Subcutaneous abdominal adipose tissue (tissue), 5 donors: ENCODE measurements around the gene SCUBE1.
A peak's percentile ranks its signal among the peaks of the same experiment; 100 is the strongest.

ENCODE experiments used
- H3K27ac ChIP-seq: one replicate; pipeline ENCODE4 v1.7.0; 2013; ENCODE audit warnings: low read depth, mild to moderate bottlenecking, inconsistent platforms, low read length, moderate library complexity
- H3K27me3 ChIP-seq, 5 donors: one replicate each; pipeline ENCODE4 v1.7.0; 2013; ENCODE audit warnings: low read length in 5 of 5, inconsistent platforms in 1 of 5; ENCODE audit not compliant: control insufficient read depth in 5 of 5, insufficient read depth in 4 of 5
- H3K36me3 ChIP-seq, 5 donors: one replicate each; pipeline ENCODE4 v1.7.0; 2013; ENCODE audit warnings: low read length in 5 of 5; ENCODE audit not compliant: control insufficient read depth in 5 of 5, insufficient read depth in 5 of 5
- H3K4me1 ChIP-seq, 5 donors: one replicate each; pipeline ENCODE4 v1.7.0; 2013; ENCODE audit warnings: low read length in 5 of 5, mild to moderate bottlenecking in 3 of 5, moderate library complexity in 1 of 5; ENCODE audit not compliant: control insufficient read depth in 5 of 5, insufficient read depth in 5 of 5
- H3K4me3 ChIP-seq, 5 donors: one replicate each; pipeline ENCODE4 v1.7.0; 2013; ENCODE audit warnings: low read length in 5 of 5, low read depth in 1 of 5
- H3K9ac ChIP-seq, 5 donors: one replicate each; pipeline ENCODE4 v1.7.0; 2013; ENCODE audit warnings: low read length in 5 of 5, mild to moderate bottlenecking in 4 of 5, moderate library complexity in 3 of 5
- H3K9me3 ChIP-seq, 5 donors: one replicate each; pipeline ENCODE4 v1.7.0; 2013; ENCODE audit warnings: low read length in 5 of 5; ENCODE audit not compliant: control insufficient read depth in 5 of 5
- donor health status: healthy.
- donor health status: healthy.
- donor health status: healthy.
- donor health status: healthy.
- donor health status: healthy.

Gene SCUBE1

DNA sequence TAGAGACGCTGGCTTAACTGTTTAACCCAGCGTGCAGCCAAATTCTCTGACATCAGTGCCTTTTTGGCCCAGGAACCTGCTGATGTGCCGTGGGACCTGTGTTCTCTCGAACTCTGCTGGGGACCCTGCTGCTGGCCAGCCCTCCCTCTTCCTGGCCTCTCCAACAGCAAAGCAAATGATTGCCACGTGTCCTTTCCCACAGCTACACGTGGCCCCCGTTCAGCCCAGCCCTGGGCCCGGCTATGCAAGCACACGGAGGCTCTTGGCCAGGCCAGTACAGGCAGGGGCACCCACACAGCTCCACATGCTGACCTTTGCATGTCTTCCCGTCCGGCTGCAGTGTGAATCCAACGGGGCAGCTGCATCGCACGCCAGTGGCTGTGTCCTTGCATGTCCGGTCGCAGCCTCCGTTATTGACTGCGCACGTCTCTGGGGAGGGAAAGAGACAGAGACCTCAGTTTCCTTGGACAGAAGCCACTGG is 104.6 kb downstream of the SCUBE1 start:
- Histone ChIP-seq H3K4me1 (peaks cover 2 to 26% (median 15%) of the 10 kb centered on the region in 5 donors), H3K9me3 (no peaks in the 10 kb centered on the region), H3K9ac (no peak overlapping the region), H3K36me3 (no peaks in the 10 kb centered on the region), H3K4me3 (peak overlapping the region in 1 of 5 donors; percentile 18), H3K27ac (no peak overlapping the region), H3K27me3 (peaks cover 0 to 19% (median 9%) of the 10 kb centered on the region in 5 donors)

DNA sequence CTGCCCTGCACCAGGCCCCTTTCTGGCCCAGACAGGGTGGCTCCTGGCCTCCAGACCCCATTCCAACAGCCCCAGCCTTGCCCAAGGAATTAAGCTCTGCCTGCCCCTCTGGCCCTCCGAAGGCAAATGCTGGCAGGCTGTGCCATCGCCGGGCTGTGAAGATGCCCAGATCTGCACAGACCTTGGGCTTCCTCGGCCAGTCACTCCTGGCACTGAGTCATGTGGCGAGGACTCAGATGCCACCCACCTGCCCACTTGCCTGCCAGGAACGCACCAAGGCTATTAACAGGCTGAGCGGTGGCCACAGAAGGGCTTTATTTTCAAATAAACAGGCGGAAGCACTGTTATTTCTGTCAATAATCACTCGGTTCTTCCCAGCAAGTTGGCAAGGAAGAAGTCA is 105.9 kb downstream of the SCUBE1 start:
- peaks cover 2 to 19% (median 13%) of the 10 kb centered on the region in 5 donors for H3K27me3 ChIP-seq
- no peaks in the 10 kb centered on the region for H3K9me3 ChIP-seq
- no peak overlapping the region for H3K27ac ChIP-seq
- no peak overlapping the region for H3K9ac ChIP-seq
- no peaks in the 10 kb centered on the region for H3K36me3 ChIP-seq
- peaks cover 2 to 26% (median 15%) of the 10 kb centered on the region in 5 donors for H3K4me1 ChIP-seq
- no peak overlapping the region for H3K4me3 ChIP-seq

DNA sequence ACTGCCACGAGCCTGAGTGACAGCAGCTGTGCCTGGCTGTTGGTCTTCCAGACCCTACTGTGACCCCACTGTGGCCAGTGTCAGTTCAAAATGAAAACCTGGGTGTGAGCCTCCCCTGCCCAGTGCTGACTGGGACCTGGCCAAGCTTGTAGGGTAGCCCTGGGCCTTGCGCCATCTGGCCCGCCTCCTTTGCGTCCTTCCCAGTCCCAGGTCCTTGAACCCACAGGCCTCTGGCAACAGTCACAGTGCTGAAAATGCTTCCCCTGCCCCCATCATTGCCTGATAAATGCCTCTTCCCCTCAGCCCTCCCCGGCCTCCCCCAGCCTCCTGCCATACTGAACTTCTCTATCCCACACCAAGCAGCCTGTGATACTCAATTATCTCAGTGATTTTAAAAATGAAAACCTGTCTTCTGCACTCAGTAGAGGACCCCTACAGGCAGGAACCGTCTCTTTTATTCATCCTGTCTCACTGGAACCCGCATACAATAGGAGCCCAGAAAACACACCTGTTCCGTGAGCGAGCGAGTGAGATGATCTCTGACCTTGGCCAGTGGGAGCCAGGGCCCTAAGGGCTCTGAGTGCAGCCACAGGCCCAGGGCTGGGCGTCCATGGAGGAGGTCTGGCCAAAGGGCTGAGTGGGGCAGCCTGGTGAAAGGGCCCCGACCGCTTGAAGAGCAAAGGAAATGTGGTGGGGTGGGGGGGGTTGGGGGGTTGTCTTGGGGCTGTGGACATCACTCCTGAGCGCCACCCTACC is 106.6 kb downstream of the SCUBE1 start:
- Histone ChIP-seq H3K9ac (no peak overlapping the region), H3K27ac (no peak overlapping the region), H3K4me1 (peaks cover 2 to 26% (median 15%) of the 10 kb centered on the region in 5 donors)

DNA sequence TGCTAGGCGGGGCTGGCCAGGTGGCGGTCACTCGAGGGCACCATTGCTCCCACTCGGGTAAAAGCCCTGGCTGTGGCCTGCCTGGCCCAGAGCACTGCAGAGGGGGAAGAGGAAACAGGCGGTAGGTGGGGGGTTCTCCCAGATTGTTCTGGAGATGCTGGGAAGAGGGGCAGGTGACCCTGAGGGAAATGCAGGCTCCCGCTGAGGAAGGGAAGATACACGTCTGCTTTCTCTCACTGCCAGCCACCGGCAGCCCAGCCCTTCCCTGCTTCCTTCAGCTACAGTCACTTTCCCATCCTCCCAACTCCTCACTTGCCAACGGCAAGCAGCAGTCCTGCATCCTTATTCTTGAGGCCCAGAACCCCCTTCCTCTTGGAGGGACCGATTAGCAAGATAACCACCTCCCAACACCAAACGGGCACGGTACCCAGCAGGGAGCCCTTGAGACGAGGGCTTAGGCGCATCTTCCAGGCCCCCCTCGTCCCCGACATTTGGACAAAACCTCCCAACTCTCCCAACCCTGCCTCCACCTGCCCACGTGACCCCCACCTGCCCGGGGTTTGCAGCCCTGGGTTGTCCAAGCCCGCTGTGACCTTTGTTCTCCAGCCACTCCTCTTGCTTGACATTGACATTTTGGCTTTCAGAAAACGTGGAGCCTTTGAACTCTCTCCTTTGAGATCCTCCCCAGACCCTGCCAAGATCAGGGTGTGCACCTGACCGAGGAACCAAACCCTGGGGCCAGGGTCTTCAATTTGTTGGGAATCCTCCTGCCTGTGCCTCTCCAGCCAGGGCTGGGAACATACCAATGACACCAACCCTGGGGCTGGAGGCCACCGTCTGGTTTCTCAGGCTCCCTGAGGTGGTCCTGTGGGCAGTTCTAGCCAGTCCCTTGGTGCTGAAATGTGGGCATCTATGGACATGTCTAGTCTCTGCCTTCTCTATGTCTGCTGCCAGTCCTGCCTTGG is 107.4 kb downstream of the SCUBE1 start:
- Histone ChIP-seq H3K4me1 (peaks cover 2 to 26% (median 15%) of the 10 kb centered on the region in 5 donors), H3K36me3 (no peaks in the 10 kb centered on the region), H3K27me3 (peaks cover 12 to 26% (median 21%) of the 10 kb centered on the region in 5 donors), H3K27ac (no peak overlapping the region), H3K9me3 (no peaks in the 10 kb centered on the region), H3K4me3 (no peak overlapping the region), H3K9ac (no peak overlapping the region)

More for the DNA sequence above, 106.6 kb downstream of the SCUBE1 start:
- H3K4me3 ChIP-seq = no peak overlapping the region
- no peaks in the 10 kb centered on the region for H3K36me3 ChIP-seq
- H3K9me3 ChIP-seq = no peaks in the 10 kb centered on the region
- peaks cover 9 to 24% (median 17%) of the 10 kb centered on the region in 5 donors for H3K27me3 ChIP-seq

DNA sequence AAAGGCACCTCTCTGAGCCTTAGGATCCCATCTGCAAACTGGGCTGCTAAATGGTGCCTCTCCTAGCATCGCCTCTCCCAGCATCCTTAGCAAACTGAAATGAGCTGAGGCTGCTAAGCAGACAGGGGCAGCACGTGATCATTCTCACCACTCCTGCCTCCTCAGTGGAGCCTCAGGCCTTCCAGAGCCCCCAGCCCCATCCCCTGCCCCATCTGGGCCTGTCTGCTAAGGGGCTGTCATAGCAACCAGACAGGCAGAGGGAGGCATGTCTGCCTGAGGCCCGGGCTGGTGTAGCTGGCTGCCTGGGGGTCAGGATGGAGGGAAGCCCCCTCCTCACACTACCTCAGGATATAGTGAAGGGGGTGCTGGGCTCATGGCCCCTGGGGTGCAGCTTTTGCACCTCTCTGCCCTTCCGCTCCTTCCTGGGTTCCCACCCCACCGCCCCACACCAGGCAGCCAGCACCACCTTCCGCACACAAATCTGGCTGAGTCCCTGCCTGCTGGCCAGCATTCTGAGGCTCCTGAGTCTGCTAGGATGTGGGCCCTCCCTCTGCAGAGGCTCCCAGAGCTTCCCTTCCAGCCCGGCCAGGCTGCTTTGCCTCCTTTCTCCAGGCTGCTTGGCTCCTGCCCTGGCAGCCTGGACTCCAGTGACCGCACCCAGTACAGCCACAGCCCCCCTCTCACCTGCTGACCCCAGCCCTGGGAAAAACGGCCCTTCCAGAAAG is 108.7 kb downstream of the SCUBE1 start:
- no peaks in the 10 kb centered on the region for H3K9me3 ChIP-seq
- H3K4me3 ChIP-seq = no peak overlapping the region
- H3K27ac ChIP-seq = no peak overlapping the region
- H3K27me3 ChIP-seq = peaks cover 12 to 23% (median 21%) of the 10 kb centered on the region in 5 donors
- H3K36me3 ChIP-seq = no peaks in the 10 kb centered on the region
- no peak overlapping the region for H3K9ac ChIP-seq
- peaks cover 2 to 23% (median 14%) of the 10 kb centered on the region in 5 donors for H3K4me1 ChIP-seq

DNA sequence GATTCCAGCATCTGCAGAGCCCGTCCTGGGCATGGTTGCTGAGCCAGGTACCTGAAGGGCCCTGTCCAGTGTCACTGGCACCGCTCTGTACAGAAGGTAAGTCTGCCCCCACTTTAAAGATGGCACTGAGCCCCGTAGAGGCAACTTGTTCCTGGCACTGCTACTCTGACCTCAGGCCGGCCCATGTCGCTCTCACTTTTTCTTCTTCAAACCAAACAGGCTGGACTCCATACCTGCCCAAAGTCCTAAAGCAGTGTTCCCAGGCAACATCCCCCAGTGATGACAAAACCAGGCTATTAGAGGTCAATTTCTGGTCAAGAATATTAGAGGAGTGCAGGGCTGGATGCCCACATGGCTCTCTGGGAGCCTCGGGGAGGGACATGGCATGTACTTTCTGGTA is 109.6 kb downstream of the SCUBE1 start:
- peaks cover 0 to 14% (median 5%) of the 10 kb centered on the region in 5 donors for H3K4me1 ChIP-seq
- H3K4me3 ChIP-seq = no peak overlapping the region
- no peak overlapping the region for H3K27ac ChIP-seq
- no peak overlapping the region for H3K9ac ChIP-seq
- no peaks in the 10 kb centered on the region for H3K36me3 ChIP-seq
- no peaks in the 10 kb centered on the region for H3K9me3 ChIP-seq
- H3K27me3 ChIP-seq = peaks cover 14 to 26% (median 23%) of the 10 kb centered on the region in 5 donors

DNA sequence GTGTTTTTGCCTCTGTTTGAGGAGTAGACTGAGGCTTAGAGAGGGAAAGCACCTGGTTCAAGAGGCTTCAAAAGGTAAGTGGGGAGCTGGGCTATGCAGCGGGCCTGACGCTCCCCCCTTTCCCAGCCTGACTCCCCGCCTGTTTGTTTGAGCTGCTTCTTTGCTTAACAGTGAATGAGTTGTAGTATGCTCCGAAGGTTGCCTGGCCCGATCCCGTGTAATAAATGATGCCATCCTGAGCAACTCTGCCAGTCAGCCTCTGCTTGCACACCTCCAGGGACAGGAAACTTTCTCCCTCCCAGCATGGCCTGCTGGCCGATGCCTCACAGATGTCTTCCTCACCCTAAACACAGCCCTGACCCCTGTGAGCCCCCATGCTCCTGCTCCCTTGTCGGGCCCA is 110.7 kb downstream of the SCUBE1 start:
- Histone ChIP-seq H3K4me1 (peaks cover 0 to 6% (median 0%) of the 10 kb centered on the region in 5 donors), H3K36me3 (no peaks in the 10 kb centered on the region), H3K4me3 (no peak overlapping the region), H3K9ac (no peak overlapping the region), H3K9me3 (no peaks in the 10 kb centered on the region), H3K27me3 (peaks cover 19 to 27% (median 23%) of the 10 kb centered on the region in 5 donors), H3K27ac (no peak overlapping the region)

DNA sequence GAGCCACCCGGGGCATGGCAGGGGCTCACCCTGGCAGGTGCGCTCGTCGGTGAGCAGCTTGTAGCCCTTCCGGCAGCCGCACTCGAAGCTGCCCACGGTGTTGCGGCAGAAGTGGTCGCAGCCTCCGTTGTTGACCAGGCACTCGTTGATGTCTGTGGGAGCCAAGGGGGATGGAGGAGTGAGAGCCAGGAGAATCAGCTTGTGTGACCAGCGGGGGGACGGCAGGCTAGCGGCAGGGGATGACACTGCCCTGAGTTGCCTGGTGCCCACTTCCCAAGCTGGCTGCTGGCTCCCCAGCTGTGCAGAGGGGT is 111.5 kb downstream of the SCUBE1 start:
- Histone ChIP-seq H3K9ac (no peak overlapping the region), H3K36me3 (no peaks in the 10 kb centered on the region), H3K4me3 (no peak overlapping the region), H3K27ac (no peak overlapping the region), H3K4me1 (peaks cover 0 to 6% (median 0%) of the 10 kb centered on the region in 5 donors), H3K9me3 (no peaks in the 10 kb centered on the region), H3K27me3 (peaks cover 22 to 29% (median 27%) of the 10 kb centered on the region in 5 donors)

DNA sequence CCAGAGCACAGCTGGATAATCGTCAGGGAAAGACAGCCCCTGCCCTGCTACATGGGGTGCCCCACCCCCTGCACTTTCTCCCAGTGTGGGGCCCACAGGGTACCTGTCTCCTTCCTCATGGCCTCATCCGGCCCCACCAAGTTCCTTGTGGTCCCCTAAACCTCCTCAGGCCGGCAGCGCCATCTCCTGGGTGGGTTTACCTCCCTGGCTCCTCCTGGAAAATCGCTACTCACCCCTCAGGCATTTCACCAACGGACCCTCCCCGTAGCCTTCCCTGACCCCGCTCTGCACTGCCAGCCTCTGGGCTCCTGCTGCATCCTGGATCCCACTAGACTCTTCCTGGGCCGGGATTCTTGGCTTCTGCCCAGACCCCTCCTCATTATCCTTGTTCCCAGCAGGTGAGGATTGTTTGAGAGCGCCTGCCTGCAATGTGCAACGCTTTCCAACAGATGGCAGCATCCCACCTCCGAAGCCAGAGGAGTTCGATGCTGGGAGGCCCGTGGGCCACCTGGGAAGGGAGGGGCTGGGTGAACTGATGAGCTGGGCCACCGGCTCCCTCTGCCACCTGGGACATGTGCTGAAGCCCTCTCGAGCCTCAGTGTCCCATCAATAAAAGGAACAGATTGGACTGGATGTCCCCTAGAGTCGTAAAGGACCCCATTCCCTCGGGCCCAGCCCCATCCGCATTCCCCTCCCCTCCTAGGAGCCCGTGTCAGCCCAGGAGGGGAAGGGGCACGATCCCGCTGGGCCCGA is 112.0 kb downstream of the SCUBE1 start:
- Histone ChIP-seq H3K27me3 (peaks cover 23 to 29% (median 26%) of the 10 kb centered on the region in 5 donors), H3K9ac (no peak overlapping the region), H3K36me3 (no peaks in the 10 kb centered on the region), H3K4me1 (peaks cover 0 to 6% (median 0%) of the 10 kb centered on the region in 5 donors), H3K4me3 (no peak overlapping the region), H3K27ac (no peak overlapping the region), H3K9me3 (no peaks in the 10 kb centered on the region)
